HG03135 (cell line): ENCODE results near the gene ATP6V0D1.

Source experiments
- ATAC-seq: cut with Tn5 transposase; IDR thresholded peaks from one replicate; pipeline ENCODE4 v1.9.1; 2021; ENCODE audit warnings: mild to moderate bottlenecking, moderate library complexity; ENCODE audit not compliant: unreplicated experiment

ATP6V0D1 gene

GRCh38 chr16:67409631-67410030 is 71.3 kb downstream of the ATP6V0D1 start:
- ATAC-seq, result no peak

DNA sequence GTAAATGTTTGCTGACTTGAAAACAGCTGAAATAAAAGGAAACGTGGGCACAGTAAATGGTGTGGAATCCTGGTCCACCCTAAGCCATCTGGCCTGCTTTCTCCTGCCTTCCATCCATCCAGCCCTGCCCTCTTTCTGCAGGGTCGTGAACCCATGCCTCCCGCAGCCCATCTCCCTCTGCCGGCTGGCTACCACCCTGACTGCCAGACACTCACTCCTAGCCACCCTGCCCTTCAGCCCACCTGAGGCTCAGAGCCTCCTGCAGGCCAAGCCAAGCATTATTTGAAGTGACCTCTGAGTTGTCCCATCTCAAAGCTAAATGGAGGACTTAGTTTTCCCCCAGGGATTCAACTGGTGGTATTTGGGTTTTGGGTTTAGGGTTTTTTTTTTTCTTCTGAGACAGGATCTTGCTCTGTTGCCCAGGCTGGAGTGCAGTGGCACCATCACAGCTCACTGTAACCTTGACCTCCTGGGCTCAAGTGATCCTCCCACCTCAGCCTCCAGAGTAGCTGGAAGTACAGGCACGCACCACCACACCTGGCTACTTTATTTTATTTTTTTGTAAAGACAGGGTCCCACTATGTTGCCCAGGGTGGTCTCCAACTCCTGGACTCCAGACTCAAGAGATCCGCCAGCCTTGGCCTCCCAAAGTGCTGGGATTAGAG is 73.0 kb downstream of the ATP6V0D1 start:
- no peak for ATAC-seq

DNA sequence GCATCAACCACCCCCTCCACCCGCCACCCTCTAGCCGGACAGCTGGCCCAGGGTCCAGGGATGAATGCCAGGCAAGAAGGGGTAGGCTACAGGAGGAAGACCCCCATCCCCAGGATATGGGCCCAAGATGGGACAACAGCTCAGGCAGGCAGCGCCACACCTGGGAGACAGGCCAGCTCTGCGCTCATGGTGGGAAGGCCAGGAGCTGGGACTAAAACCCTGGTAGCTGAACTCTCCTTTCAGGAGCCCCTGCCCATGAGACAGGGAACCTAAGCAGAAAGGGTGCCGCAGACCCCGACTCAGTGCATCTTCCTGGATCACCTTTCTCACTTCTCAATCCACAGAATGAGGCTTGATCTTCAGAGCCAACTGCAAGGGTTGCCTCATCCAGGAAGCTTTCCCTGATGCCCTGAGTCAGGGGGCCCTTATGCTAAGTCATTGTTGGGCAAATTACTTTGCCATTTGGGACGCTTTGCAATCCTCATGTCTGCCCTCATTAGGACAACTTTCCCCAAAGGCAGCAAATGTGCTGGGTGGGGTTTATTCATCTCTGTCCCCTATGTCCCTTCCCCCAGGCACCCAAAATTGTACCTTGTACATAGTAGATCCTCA is 73.7 kb downstream of the ATP6V0D1 start:
- ATAC-seq, result no peak

- no peak for ATAC-seq
These were observed 74.6 kb downstream of the ATP6V0D1 start for GRCh38 chr16:67406111-67406971.

- no peak for ATAC-seq
These were observed 75.6 kb downstream of the ATP6V0D1 start for GRCh38 chr16:67405336-67405735.

GRCh38 chr16:67404740-67405226 is 76.2 kb downstream of the ATP6V0D1 start:
- no peak for ATAC-seq

- ATAC-seq, result no peak
These were observed 76.9 kb downstream of the ATP6V0D1 start for GRCh38 chr16:67403976-67404555.

GRCh38 chr16:67400901-67401300 is 80.1 kb downstream of the ATP6V0D1 start:
- ATAC-seq, result no peak

GRCh38 chr16:67399749-67400704 is 80.9 kb downstream of the ATP6V0D1 start:
- ATAC-seq, result no peak

- no peak for ATAC-seq
These were observed 81.7 kb downstream of the ATP6V0D1 start for GRCh38 chr16:67399218-67399733.

GRCh38 chr16:67398546-67399217 is 82.3 kb downstream of the ATP6V0D1 start:
- ATAC-seq, result no peak

DNA sequence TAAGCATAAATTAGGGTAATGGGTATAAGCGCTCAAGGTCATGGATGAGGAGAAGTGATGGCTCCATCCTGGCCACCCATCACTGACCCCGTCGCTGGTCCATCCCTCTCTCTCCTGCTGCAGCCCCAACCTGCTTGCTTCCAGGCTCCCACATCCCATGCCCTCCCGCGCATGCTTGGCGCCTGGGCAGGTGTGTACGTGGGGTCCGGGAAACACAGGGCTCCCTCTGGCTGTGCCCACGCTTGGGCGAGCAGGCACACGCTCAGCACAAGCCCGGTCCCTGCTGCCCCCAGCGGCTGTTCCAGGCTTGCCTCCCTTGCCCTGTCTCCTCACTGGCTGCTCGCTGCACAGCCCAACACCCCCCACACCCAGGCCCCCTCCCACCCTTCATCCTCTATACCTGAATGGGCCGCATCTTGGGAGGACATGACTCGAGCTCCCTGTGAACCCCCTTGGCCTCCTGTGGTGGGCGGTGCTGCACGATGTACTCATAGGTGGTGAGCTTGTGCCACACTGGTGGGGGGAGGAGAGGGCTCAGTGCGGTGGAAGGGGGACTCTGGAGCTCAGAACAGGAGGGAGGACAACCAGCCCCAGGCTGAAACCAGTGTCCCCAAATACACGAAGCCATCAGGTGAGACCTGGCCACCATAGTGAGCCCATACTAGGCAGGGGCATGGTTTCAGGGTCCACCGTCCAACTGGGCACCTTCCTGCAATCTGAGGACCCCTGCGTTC is 83.0 kb downstream of the ATP6V0D1 start:
- ATAC-seq, result no peak

- ATAC-seq, result no peak
These were observed 83.7 kb downstream of the ATP6V0D1 start for GRCh38 chr16:67397036-67397801.

GRCh38 chr16:67396159-67397035 is 84.6 kb downstream of the ATP6V0D1 start:
- no peak for ATAC-seq

DNA sequence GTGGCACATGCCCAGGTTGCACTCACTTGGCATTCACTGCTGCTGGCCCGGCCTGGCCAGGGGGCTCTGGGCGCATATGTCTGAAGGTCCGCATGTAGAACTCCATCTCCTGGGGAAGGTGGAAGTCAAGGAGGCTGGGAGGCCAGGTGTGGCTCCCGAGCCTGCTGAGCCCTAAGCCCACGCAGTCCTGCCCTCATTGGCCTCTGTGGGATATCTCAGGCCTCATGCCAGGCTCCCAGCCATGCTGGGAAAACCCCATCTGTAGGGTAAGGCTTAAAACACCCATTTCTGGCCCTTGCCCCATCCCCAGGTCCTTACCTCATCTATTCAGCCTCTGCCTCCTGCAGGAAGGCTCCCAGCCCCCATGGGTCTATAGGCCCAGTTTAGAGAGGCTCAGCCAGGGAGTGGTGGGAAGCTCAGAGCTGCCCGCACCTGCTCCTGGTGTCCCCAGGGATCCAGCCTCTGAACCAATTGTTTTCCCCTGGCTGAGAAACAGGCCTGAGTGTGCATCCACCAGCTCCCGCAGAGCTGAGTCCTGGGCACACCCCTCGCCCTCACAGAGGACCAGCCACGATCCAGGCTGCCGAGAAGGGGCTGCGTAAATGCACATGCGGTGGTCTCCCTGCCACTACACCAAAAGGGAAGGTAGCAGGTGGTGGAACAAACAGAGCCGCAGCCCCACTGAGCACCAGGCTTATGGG is 85.3 kb downstream of the ATP6V0D1 start:
- no peak for ATAC-seq

DNA sequence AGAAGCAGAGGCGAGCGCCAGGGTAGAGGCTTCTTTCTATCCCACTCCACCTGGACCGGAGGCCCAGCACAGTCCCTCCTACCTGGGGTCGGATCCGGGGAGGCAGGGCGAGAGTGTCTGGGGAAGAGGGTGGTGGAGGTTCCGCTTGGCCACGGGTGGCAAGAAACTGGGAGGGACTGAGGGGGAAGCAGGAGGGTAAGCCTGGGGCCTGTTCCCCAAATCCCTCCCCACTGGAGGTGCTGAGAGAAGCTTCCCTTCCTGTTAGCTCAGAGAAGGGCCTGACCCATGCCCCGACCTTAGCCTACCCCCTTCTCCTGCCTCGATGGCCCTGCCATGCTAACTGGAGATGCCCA is 85.9 kb downstream of the ATP6V0D1 start:
- no peak for ATAC-seq
